OCI-LY3 (cell line): ENCODE results near the gene AP1S3.

Experiments
- H2AFZ ChIP-seq: fragments of 200-600, 300-600 bp; shearing (Covaris generic); 2 replicates; pipeline ENCODE4 v1.6.0; 2014; ENCODE audit warnings: antibody characterized with exemption, low read depth, low read length
- H3K27ac ChIP-seq: fragments of 200-600, 300-600 bp; sonication (generic); 2 replicates; pipeline ENCODE4 v1.5.1; 2014; ENCODE audit warnings: mild to moderate bottlenecking, low read length, moderate library complexity, mixed read lengths
- H3K27me3 ChIP-seq: fragments of 200-600, 300-600 bp; sonication (generic); 2 replicates; pipeline ENCODE4 v1.6.1; 2014; ENCODE audit warnings: low read depth, low read length, mixed read lengths
- H3K36me3 ChIP-seq: fragments of 200-600, 300-600 bp; sonication (generic); replicated peaks from 2 replicates; pipeline ENCODE3; 2014; ENCODE audit warnings: low read depth, low read length, mixed read lengths
- H3K4me1 ChIP-seq: fragments of 300-600, 200-600 bp; sonication (generic); 2 replicates; pipeline ENCODE4 v1.6.1; 2014; ENCODE audit warnings: low read length, mixed read lengths
- H3K4me2 ChIP-seq: fragments of 200-600, 300-600 bp; sonication (generic); 2 replicates; pipeline ENCODE4 v1.6.1; 2014; ENCODE audit warnings: low read length, mixed read lengths
- H3K4me3 ChIP-seq: fragments of 300-600, 200-600 bp; sonication (generic); 2 replicates; pipeline ENCODE4 v1.5.1; 2014; ENCODE audit warnings: antibody characterized with exemption, mild to moderate bottlenecking, low read length, moderate library complexity
- H3K79me2 ChIP-seq: fragments of 300-600, 200-600 bp; shearing (Covaris generic); 2 replicates; pipeline ENCODE4 v1.6.1; 2014; ENCODE audit warnings: mild to moderate bottlenecking, low read length, mixed read lengths
- H3K9ac ChIP-seq: fragments of 300-600, 200-600 bp; shearing (Covaris generic); 2 replicates; pipeline ENCODE4 v1.6.0; 2014; ENCODE audit warnings: mild to moderate bottlenecking, low read length, moderate library complexity
- H3K9me3 ChIP-seq: fragments of 200-600, 300-600 bp; shearing (Covaris generic); 2 replicates; pipeline ENCODE4 v1.6.1; 2014; ENCODE audit warnings: low read length, mixed read lengths; ENCODE audit not compliant: insufficient read depth
- H4K20me1 ChIP-seq: fragments of 200-600, 300-600 bp; sonication (generic); 2 replicates; pipeline ENCODE4 v1.6.1; 2016; ENCODE audit warnings: low read length, mixed read lengths; ENCODE audit not compliant: insufficient read depth
- CTCF ChIP-seq: fragments of 200-600, 300-600 bp; sonication (generic); IDR thresholded peaks from 2 replicates; pipeline ENCODE4 v1.5.1; 2014; ENCODE audit warnings: antibody characterized with exemption, low read length, low read depth
- EZH2phosphoT487 ChIP-seq: fragments of 200-600 bp; shearing (Covaris generic); IDR thresholded peaks from 2 replicates; pipeline ENCODE4 v1.6.1; 2018; ENCODE audit warnings: antibody characterized with exemption, mixed run types, low read depth

Gene AP1S3

GRCh38 chr2:223724861-223725260 is 112.5 kb downstream of the AP1S3 start:
- no peaks in the 10 kb centered on the region for H3K9me3 ChIP-seq
- H3K79me2 ChIP-seq: no peaks in the 10 kb centered on the region
- H2AFZ ChIP-seq: no peak overlapping the region
- no peak overlapping the region for H3K27ac ChIP-seq
- H3K4me3 ChIP-seq: no peak overlapping the region
- no peak for TF ChIP-seq CTCF
- no peak for TF ChIP-seq EZH2phosphoT487
- H3K36me3 ChIP-seq: no peaks in the 10 kb centered on the region
- no peak overlapping the region for H3K9ac ChIP-seq
- H3K4me2 ChIP-seq: no peak overlapping the region
- H4K20me1 ChIP-seq: no peaks in the 10 kb centered on the region
- H3K4me1 ChIP-seq: peaks cover 5% of the 10 kb centered on the region
- no peaks in the 10 kb centered on the region for H3K27me3 ChIP-seq

DNA sequence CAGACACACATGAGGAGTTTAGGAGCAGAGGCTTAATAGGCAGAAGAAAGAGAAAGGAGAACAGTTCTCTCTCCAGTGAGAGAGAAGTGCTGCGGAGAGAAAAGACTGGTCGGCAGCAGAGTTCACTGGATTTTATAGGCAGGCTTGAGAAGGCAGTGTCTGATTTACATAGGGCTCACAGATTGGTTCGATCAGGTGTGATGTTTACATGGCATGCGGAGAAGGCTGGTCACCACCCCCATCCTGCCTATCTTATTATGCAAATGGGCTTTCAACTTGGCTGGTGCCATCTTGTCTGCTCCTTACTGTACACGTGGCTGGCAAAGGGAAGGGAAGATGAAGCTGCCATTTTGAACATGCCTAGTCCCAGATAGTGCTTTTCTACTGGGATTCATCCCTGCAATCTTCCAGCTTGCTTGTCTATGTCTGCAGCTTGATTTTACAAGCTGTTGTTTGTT is 113.4 kb downstream of the AP1S3 start:
- Histone ChIP-seq H3K4me3 (no peak overlapping the region), H3K27me3 (no peaks in the 10 kb centered on the region), H3K27ac (no peak overlapping the region), H3K4me2 (no peak overlapping the region), H3K36me3 (no peaks in the 10 kb centered on the region), H3K9me3 (no peaks in the 10 kb centered on the region), H3K9ac (no peak overlapping the region), H3K79me2 (no peaks in the 10 kb centered on the region), H4K20me1 (no peaks in the 10 kb centered on the region), H2AFZ (no peak overlapping the region), H3K4me1 (peaks cover 5% of the 10 kb centered on the region)
- TF ChIP-seq EZH2phosphoT487 (no peak), CTCF (no peak)

- no peak overlapping the region for H3K27ac ChIP-seq
- H3K9me3 ChIP-seq: no peaks in the 10 kb centered on the region
- no peaks in the 10 kb centered on the region for H3K79me2 ChIP-seq
- H2AFZ ChIP-seq: no peak overlapping the region
- peaks cover 5% of the 10 kb centered on the region for H3K4me1 ChIP-seq
- H3K4me3 ChIP-seq: no peak overlapping the region
- TF ChIP-seq EZH2phosphoT487 (no peak), CTCF (no peak)
- H3K4me2 ChIP-seq: no peak overlapping the region
- H3K9ac ChIP-seq: no peak overlapping the region
- no peaks in the 10 kb centered on the region for H4K20me1 ChIP-seq
- H3K27me3 ChIP-seq: no peaks in the 10 kb centered on the region
- no peaks in the 10 kb centered on the region for H3K36me3 ChIP-seq
Measured at GRCh38 chr2:223722226-223722625, 115.2 kb downstream of the AP1S3 start.

- Histone ChIP-seq H3K27me3 (no peaks in the 10 kb centered on the region), H3K4me1 (peaks cover 5% of the 10 kb centered on the region), H3K36me3 (no peaks in the 10 kb centered on the region), H3K9me3 (no peaks in the 10 kb centered on the region), H3K4me3 (no peak overlapping the region), H2AFZ (no peak overlapping the region), H3K4me2 (no peak overlapping the region), H3K79me2 (no peaks in the 10 kb centered on the region), H3K27ac (no peak overlapping the region), H4K20me1 (no peaks in the 10 kb centered on the region), H3K9ac (no peak overlapping the region)
- TF ChIP-seq CTCF (no peak), EZH2phosphoT487 (no peak)
Measured at GRCh38 chr2:223721746-223722145, 115.6 kb downstream of the AP1S3 start.
